Measurements from ENCODE around the gene PLCG2.

DNA sequence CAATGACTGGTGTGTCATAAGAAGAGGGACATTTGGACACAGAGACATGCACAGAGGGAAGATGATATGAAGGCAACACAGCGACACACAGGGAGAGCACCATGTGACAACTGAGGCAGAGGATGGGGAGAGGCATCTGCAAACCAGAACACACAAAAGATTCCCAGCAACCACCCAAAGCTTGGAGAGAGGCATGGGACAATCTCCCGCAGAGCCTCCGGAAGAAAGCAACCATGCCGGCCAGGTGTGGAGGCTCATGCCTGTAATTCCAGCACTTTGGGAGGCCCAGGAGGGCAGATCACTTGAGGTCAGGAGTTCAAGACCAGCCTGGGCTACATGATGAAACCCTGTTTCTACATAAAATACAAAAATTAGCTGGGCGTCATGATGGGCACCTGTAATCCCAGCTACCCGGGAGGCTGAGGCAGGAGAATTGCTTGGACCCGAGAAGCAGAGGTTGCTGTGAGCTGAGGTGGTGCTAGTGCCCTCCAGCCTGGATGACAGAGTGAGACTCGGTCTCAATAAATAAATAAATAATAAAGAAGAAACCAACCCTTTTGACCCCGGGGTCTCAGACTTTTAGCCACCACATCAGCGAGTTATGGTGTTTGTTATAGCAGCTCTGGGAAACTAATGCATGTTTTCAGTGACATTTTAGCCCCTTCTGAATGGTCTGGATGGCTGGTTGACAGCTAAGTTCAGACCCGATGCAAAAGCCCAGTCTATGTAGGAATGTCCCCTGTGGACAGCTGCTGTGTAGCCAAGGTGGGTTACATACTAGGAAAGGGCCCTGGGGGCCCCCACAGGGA is 13.8 kb upstream of the PLCG2 start:
- no peak for TF ChIP-seq POLR2AphosphoS5 (IDR thresholded peaks at IDR 0.05; ENCODE audit: insufficient read depth in 1 of 2, low read depth in 1 of 2)
- TF ChIP-seq, protein P1, sequence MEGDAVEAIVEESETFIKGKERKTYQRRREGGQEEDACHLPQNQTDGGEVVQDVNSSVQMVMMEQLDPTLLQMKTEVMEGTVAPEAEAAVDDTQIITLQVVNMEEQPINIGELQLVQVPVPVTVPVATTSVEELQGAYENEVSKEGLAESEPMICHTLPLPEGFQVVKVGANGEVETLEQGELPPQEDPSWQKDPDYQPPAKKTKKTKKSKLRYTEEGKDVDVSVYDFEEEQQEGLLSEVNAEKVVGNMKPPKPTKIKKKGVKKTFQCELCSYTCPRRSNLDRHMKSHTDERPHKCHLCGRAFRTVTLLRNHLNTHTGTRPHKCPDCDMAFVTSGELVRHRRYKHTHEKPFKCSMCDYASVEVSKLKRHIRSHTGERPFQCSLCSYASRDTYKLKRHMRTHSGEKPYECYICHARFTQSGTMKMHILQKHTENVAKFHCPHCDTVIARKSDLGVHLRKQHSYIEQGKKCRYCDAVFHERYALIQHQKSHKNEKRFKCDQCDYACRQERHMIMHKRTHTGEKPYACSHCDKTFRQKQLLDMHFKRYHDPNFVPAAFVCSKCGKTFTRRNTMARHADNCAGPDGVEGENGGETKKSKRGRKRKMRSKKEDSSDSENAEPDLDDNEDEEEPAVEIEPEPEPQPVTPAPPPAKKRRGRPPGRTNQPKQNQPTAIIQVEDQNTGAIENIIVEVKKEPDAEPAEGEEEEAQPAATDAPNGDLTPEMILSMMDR (IDR thresholded peaks at IDR 0.05): no peak
